Measurements from ENCODE around the gene SPRYD3.
"Not testable (repeated sequence)": the region's sequence is repeated elsewhere in the genome, so short reads cannot be mapped to it uniquely, and the experiment has no call there.

Gene SPRYD3

DNA sequence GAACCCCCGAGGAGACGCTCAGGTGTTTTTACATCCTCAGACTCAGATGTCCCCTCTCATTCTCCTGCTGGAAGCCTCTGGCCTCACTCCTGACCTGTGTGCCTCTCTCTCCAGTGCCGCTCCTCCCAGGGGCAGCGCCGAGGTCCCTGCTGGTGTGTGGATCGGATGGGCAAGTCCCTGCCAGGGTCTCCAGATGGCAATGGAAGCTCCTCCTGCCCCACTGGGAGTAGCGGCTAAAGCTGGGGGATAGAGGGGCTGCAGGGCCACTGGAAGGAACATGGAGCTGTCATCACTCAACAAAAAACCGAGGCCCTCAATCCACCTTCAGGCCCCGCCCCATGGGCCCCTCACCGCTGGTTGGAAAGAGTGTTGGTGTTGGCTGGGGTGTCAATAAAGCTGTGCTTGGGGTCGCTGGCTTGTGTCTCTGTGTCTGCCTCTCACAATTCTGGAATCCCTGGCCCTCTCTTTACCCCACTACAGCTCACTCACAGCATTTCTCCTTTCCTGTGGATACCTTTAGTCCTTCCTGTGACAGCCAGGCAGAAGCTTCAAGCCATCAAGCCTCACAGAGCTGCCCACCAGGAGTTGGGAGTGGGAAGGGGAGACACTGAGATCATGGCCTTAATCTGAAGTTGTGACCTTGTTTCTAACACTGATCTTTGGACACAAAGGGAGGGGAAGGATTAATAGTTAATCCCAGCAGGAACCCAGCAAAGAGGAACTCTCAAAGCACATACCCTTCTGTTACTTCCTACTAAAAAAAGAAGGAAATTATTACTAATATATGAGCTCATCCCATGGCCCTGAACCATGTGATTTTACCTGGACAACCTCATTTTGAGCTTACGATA lies 23.0 kb upstream of the SPRYD3 start:
- no peak for DNase-seq (ENCODE audit: low read depth in 2 of 2)

DNA sequence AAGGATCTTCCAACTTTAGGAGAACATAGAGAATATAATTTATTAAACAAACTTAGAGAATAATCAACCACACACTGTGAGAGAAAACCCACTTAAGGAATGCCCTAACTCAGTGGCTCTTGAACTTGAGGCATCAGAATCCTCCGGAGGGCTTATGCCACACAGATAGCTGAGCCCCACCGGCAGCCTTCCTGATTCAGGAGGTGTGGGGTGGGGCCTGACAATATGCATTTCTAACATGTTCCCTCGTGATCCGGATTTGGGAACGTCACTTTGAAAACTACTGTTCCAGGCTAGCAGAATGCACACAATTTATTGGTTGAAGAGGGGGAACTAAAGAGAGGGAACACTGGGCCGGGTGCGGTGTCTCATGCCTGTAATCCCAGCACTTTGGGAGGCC lies 22.1 kb upstream of the SPRYD3 start:
- DNase-seq (ENCODE audit: low read depth in 2 of 2) = no peak

- no peak for DNase-seq (ENCODE audit: low read depth in 2 of 2)
Measured at GRCh38 chr12:53100466-53101151, 21.4 kb upstream of the SPRYD3 start.

GRCh38 chr12:53099071-53099882 lies 20.1 kb upstream of the SPRYD3 start:
- peak; percentile 77 to 83 for DNase-seq (ENCODE audit: low read depth in 2 of 2)

- DNase-seq (ENCODE audit: low read depth in 2 of 2) = peak in 1 of 2 donors; percentile 36
Measured at GRCh38 chr12:53098354-53098981, 19.3 kb upstream of the SPRYD3 start.

- peak in 1 of 2 donors; percentile 52 for DNase-seq (ENCODE audit: low read depth in 2 of 2)
Measured at GRCh38 chr12:53097564-53098353, 18.6 kb upstream of the SPRYD3 start, which contains the start of gene IGFBP6. IGFBP6 (plus strand) TSS chr12:53097667; CDS start chr12:53097718, 51 bp downstream.

- no peak for DNase-seq (ENCODE audit: low read depth in 2 of 2)
Measured at GRCh38 chr12:53097207-53097563, 18.0 kb upstream of the SPRYD3 start.

- DNase-seq (ENCODE audit: low read depth in 2 of 2) = no peak
Measured at GRCh38 chr12:53096759-53097158, 17.6 kb upstream of the SPRYD3 start.

DNA sequence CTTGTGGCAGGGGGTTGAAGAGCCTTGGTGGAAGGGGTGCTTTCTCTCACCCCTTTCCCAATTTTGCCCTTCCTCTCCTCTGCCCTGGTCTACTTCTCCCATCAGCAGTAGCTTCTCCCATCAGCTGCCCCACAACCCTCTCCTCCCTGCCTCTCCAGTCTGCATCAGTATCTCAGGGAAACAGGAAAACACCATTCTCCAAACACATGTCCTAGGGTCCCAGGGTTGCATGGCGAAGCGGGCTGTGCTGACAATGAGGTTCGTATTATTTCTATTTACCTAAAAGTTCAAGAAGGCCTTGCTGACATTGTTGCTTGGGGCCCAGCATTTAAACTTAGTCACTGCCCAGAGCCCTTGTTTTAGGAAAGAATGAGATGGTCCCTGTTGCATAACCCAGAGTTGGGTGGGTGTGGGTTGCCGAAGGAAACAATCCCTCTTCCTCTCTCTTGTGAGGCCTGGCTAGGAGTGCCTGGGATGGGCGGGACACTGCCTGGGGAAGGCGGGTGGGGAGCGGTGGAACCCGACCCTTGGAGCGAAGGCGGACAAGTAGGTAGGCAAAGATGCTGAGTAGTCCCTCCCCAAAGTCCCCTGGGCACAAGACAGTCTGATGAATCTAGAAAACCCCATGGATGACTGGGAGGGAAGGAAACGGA lies 17.0 kb upstream of the SPRYD3 start:
- no peak for DNase-seq (ENCODE audit: low read depth in 2 of 2)

- DNase-seq (ENCODE audit: low read depth in 2 of 2) = not testable (repeated sequence)
Measured at GRCh38 chr12:53095596-53095895, 16.4 kb upstream of the SPRYD3 start.

DNA sequence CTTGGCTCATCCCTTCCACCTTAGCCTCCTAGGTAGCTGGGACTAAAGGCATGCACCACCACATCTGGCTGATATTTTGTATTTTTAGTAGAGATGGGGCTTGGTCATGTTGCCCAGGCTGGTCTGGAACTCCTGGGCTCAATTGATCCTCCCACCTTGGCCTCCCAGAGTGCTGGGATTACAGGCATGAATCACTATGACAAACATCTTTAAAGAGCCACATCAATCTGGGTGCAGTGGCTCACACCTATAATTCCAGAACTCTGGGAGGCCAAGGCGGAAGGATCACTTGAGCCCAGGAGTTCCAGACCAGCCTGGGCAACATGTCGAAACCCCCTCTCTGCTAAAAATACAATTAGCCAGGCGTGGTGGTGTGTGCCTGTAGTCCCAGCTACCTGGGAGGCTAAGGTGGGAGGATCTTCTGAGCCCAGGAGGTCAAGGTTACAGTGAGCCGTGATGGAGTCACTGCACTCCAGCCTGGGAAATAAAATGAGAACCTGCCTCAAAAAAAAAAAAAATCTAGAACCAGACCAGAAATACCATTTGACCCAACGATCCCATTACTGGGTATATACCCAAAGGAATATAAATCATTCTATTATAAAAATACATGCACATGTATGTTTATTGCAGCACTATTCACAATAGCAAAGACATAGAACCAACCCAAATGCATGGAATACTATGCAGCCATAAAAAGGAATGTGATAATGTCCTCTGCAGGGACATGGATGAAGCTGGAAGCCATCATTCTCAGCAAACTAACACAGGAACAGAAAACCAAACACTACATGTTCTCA lies 15.8 kb upstream of the SPRYD3 start:
- DNase-seq (ENCODE audit: low read depth in 2 of 2) = not testable (repeated sequence)

GRCh38 chr12:53094394-53094787 lies 15.2 kb upstream of the SPRYD3 start:
- no peak for DNase-seq (ENCODE audit: low read depth in 2 of 2)

DNA sequence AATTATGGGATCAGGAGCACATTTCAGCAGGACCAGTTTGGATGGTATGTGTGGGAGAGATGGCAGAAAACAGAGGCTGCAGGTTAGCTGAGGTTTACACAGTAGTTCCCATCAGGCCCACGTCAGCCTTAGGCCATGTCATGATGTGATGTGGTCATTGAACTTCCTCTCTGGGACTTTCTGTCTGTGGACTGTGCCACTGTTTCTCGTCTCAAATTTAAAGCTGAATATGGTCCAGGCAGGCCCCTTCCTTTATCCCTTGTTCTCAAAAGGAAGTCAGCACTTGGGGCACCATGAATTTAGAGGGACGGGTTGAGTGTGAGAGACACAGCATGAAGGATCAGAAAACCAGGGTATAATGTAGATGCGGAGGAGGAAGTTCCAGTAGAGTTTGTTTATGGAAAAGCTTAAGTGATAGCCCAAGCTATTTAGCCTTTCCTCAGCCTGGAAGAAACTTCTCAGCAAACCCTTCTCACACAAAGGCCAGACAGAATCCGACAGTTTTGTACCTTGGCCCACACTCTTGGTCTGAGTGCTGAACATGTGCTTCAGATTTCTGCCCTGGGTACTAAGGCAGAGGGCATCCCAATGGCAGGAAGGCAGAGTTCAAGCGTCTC lies 14.7 kb upstream of the SPRYD3 start:
- DNase-seq (ENCODE audit: low read depth in 2 of 2) = no peak

- DNase-seq (ENCODE audit: low read depth in 2 of 2) = no peak
Measured at GRCh38 chr12:53091756-53092155, 12.6 kb upstream of the SPRYD3 start.

DNA sequence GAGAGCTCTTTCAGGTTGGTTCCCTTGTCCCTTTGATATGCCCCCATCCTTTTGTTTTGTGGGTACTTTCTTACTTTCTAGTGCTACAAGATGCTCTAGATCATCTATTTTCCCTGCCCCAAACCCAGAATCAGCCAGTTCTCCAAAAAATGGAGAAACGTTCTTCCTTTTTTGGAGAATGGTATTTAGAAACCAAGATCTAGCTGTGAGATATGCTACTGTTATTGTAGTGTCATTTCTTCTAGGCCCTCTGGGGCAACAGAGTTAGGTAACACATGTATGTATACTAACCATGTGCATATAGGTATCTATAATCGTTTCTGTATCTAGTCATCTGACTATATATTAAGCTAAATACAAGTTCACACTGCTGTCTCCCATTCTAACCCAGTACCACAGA lies 11.4 kb upstream of the SPRYD3 start:
- no peak for DNase-seq (ENCODE audit: low read depth in 2 of 2)

DNA sequence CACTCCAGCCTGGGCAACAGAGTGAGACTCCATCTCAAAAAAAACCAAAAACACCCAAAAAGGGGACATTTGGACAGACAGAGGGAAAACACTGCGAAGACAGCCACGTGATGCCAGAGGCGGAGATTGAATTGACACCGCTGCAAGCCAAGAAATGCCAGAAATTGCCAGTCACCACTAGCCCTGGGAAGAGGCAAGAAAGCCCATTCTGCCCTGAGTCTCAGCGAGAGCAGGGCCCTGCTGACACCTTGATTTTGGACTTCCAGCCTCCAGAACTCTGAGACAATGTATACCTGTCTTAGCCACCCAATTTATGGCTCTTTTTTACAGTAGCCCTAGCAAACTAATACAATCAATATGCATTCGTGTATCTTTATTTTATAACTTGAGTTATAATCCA lies 10.9 kb upstream of the SPRYD3 start:
- DNase-seq (ENCODE audit: low read depth in 2 of 2) = no peak

GRCh38 chr12:53086361-53086760 lies 7.2 kb upstream of the SPRYD3 start:
- no peak for DNase-seq (ENCODE audit: low read depth in 2 of 2)

GRCh38 chr12:53082637-53083175 lies 3.5 kb upstream of the SPRYD3 start:
- DNase-seq (ENCODE audit: low read depth in 2 of 2) = no peak

Data from stimulated activated CD8-positive, alpha-beta memory T cell treated with anti-CD3 and anti-CD28 coated beads, Interleukin-7, amount 100 ng/mL, for 4 hours (primary cell).